GM12872 (cell line): Measurements from ENCODE around the gene KIF2A.

Experiments
- CTCF ChIP-seq: IDR thresholded peaks from 3 replicates; pipeline ENCODE4 v1.5.1; 2011; ENCODE audit warnings: low read depth, mild to moderate bottlenecking, low read length, moderate library complexity; ENCODE audit not compliant: insufficient read depth

The KIF2A gene

GRCh38 chr5:62305715-62306322 lies at the start of gene KIF2A:
Gene KIF2A, plus strand, starts transcription at chr5:62306206. Its CDS starts 267 bp downstream, at chr5:62306473.
- TF ChIP-seq CTCF: 0 out of 3 replicates have a peak, but pooled peaks have one; percentile 5

DNA sequence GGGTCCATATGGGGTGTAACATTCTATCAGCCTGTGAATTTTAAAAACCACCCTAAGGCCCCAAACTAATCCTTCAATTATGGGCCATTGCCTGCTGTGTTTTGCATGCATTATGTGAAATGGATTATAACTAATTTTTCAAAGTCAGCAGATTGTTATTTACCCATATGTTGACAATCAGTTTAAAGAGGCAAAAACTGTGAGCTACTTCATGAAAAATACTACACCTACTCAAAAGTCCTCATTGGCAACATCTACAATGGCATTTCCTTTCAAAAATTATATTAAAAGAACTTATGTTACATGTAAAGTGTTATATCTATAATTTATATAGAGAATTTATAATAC lies 49.0 kb upstream of the KIF2A start:
- TF ChIP-seq CTCF: no peak

- TF ChIP-seq CTCF: no peak
These were observed 47.4 kb upstream of the KIF2A start for GRCh38 chr5:62258654-62259053.

DNA sequence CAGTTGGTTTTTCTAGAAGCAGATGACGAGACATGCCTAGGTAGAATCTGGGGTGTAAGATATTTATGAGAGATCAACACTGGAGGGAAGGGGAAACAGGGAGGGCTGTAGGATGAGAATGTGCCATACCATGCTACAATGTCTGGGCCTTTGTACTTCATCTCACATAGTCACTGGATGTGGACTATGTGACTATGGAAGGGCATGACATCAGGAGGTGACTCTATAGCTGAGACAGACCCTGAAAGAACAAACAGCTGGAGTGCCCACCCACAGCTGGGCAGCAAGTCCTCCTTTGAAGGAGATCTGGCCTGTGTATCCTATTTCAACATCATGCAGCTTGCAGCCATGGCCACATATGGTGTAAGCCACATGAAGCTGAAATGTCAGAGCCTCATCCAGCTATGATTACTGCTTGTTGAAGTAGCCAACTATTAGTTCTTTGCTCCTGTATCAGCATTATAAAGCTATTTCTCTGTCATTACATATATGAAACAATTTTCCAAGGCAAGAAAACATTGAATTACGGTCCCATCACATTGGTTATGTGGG lies 46.2 kb upstream of the KIF2A start:
- TF ChIP-seq CTCF: no peak

- TF ChIP-seq CTCF: no peak
These were observed 45.5 kb upstream of the KIF2A start for GRCh38 chr5:62260513-62260912.

DNA sequence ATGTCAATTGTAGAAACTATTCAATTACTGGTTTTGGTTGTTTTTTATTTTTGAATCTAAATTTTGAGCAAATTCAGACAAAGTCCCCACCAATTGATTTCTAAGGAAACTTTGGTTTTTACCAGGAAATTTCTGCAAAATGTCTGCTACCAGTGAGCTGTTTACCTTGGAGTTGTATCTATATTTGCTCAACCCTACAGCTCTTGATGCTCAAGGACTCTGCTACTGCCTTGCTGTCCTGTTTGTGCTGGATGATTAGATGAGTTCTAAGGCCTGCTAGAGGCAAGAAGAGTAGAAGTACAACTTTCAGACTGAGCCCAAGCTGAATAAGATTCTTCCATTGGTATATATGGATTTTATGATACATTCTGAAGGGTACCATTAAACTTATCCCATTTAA lies 42.6 kb upstream of the KIF2A start:
- TF ChIP-seq CTCF: no peak

- no peak for TF ChIP-seq CTCF
These were observed 40.3 kb upstream of the KIF2A start for GRCh38 chr5:62265648-62266112.

GRCh38 chr5:62266573-62266972 lies 39.4 kb upstream of the KIF2A start:
- no peak for TF ChIP-seq CTCF
